ENCODE data around the gene RRAGD. TPM values are rescaled to one million over a fixed set of nuclear protein-coding genes. Genes with fewer than 3 reads are reported as not detected.

RRAGD gene
- total and polyA plus RNA-seq, 11 donors: 25.8 to 147 (median 96.7) TPM

- H3K36me3 ChIP-seq: peaks cover 0 to 21% (median 10%) of the 10 kb centered on the region in 9 donors
- no peak overlapping the region for H3K4me3 ChIP-seq
- DNase-seq (no peak), ATAC-seq (no peak)
- intact Hi-C loops (cut with DNase I): loop anchor here in 1 of 10 donors (5.0 kb wide), 1 partner anchor 264 kb away; the partner anchor contains the start of gene PNRC1
- WGBS, 4 donors: 87 to 91% (median 89%) methylated on average over 4 of the region's 4 CpGs
- TF ChIP-seq POLR2A (IDR thresholded peaks at IDR 0.05): no peak
- TF ChIP-seq, protein P1, sequence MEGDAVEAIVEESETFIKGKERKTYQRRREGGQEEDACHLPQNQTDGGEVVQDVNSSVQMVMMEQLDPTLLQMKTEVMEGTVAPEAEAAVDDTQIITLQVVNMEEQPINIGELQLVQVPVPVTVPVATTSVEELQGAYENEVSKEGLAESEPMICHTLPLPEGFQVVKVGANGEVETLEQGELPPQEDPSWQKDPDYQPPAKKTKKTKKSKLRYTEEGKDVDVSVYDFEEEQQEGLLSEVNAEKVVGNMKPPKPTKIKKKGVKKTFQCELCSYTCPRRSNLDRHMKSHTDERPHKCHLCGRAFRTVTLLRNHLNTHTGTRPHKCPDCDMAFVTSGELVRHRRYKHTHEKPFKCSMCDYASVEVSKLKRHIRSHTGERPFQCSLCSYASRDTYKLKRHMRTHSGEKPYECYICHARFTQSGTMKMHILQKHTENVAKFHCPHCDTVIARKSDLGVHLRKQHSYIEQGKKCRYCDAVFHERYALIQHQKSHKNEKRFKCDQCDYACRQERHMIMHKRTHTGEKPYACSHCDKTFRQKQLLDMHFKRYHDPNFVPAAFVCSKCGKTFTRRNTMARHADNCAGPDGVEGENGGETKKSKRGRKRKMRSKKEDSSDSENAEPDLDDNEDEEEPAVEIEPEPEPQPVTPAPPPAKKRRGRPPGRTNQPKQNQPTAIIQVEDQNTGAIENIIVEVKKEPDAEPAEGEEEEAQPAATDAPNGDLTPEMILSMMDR (IDR thresholded peaks at IDR 0.05): no peak
- H3K4me1 ChIP-seq: peaks cover 0 to 62% (median 49%) of the 10 kb centered on the region in 12 donors
- H3K9me3 ChIP-seq: no peaks in the 10 kb centered on the region
- H3K27ac ChIP-seq: no peak overlapping the region
- H3K27me3 ChIP-seq: no peaks in the 10 kb centered on the region
Measured at GRCh38 chr6:89346433-89346832, 65.6 kb downstream of the RRAGD start.

DNA sequence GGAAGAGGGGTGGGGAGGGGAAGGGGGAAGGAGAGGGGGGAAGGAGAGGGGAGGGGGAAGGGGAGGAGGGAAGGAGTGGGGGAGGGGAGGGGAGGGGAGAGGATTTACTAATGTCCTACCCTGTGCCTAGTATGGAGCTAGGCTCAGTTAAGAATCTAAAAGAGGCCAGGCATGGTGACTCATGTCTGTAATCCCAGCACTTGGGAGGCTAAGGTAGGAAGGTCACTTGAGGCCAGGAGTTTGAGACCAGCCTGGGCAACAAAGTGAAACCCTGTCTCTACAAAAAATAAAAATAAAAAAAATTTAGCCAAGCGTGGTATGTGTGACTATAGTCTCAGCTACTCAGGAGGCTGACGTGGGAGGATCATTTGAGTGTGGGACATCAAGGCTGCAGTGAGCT lies 72.5 kb downstream of the RRAGD start:
- H3K9me3 ChIP-seq: no peaks in the 10 kb centered on the region
- no peak for DNase-seq
- H3K36me3 ChIP-seq: peaks cover 0 to 84% (median 74%) of the 10 kb centered on the region in 9 donors
- 86 to 96% (median 93%) methylated on average over 2 of the region's 2 CpGs for WGBS, 4 donors
- ATAC-seq: no peak
- no peaks in the 10 kb centered on the region for H3K27me3 ChIP-seq
- H3K27ac ChIP-seq: no peak overlapping the region
- TF ChIP-seq POLR2A (IDR thresholded peaks at IDR 0.05): no peak
- TF ChIP-seq, protein P1 (IDR thresholded peaks at IDR 0.05): no peak
- intact Hi-C loops (cut with DNase I): no loop called here
- H3K4me3 ChIP-seq: no peak overlapping the region
- H3K4me1 ChIP-seq: peaks cover 0 to 7% (median 2%) of the 10 kb centered on the region in 12 donors

DNA sequence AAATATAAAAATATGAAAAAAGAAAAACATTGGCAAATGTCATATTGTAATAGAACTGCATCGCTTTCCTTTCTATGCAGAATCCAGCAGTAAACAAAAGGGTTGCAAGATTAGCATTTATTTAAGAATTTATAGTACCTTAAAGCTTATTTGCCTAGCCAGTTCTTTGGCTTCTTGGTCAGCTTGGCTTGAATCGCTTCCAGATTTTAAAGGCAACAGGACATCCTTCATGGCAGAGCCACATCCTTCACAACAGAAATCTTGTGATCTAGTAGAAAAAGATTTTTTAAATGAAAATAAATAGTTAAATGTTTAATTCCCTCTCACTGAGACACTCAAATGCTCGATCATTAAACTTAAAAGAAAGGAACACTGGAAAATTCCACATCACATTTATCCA lies 76.9 kb downstream of the RRAGD start:
- TF ChIP-seq, protein P1 (IDR thresholded peaks at IDR 0.05): no peak
- TF ChIP-seq POLR2A (IDR thresholded peaks at IDR 0.05): no peak
- Histone ChIP-seq H3K27ac (no peak overlapping the region), H3K9me3 (no peaks in the 10 kb centered on the region), H3K4me1 (peaks cover 0 to 4% (median 0%) of the 10 kb centered on the region in 12 donors), H3K4me3 (no peak overlapping the region), H3K27me3 (no peaks in the 10 kb centered on the region), H3K36me3 (peaks cover 0 to 96% (median 92%) of the 10 kb centered on the region in 9 donors)
- no peak for DNase-seq
- intact Hi-C loops (cut with DNase I): no loop called here
- no peak for ATAC-seq
- WGBS, 4 donors: 77 to 85% (median 78%) methylated on average over 3 of the region's 3 CpGs

GRCh38 chr6:89330910-89331309 lies 81.2 kb downstream of the RRAGD start:
- TF ChIP-seq, protein P1 (IDR thresholded peaks at IDR 0.05): no peak
- TF ChIP-seq POLR2A (IDR thresholded peaks at IDR 0.05): no peak
- Histone ChIP-seq H3K4me1 (peaks cover 0 to 12% (median 0%) of the 10 kb centered on the region in 12 donors), H3K9me3 (no peaks in the 10 kb centered on the region), H3K4me3 (no peak overlapping the region), H3K27ac (no peak overlapping the region), H3K36me3 (peaks cover 0 to 100% (median 96%) of the 10 kb centered on the region in 9 donors), H3K27me3 (no peaks in the 10 kb centered on the region)
- DNase-seq: no peak
- intact Hi-C loops (cut with DNase I): no loop called here
- 93 to 98% (median 97%) methylated on average over 1 of the region's 1 CpG for WGBS, 4 donors
- no peak for ATAC-seq

Measured in heart left ventricle (tissue), 16 donors.